Heart left ventricle (tissue), 16 donors: Measurements from ENCODE around the gene PIK3AP1. TPM values are rescaled to one million over a fixed set of nuclear protein-coding genes. Genes with fewer than 3 reads are reported as not detected.

ENCODE experiments used
- ATAC-seq, 4 donors: fragments of 200-7000 bp; cut with Tn5 transposase; one replicate each; pipeline ENCODE4 v1.9.1; 2020 to 2022; ENCODE audit warnings: moderate library complexity in 4 of 4, mild to moderate bottlenecking in 3 of 4, moderate number of reproducible peaks in 1 of 4
- DNase-seq, 5 donors: peaks; one replicate each; pipeline ENCODE4 v3.0.0-alpha.2; 2020
- H3K27ac ChIP-seq, 12 donors: fragments of 200-600 bp; sonication (generic) in 4 of 12; one replicate each; pipeline versions ENCODE4 v1.5.0 to v1.8.0; 2016 to 2022; ENCODE audit warnings: mild to moderate bottlenecking in 2 of 12
- H3K27me3 ChIP-seq, 9 donors: fragments of 200-600 bp; sonication (generic) in 2 of 9; one replicate each; pipeline versions ENCODE4 v1.5.1 to v1.8.0; 2016 to 2022; ENCODE audit warnings: mild to moderate bottlenecking in 3 of 9
- H3K36me3 ChIP-seq, 9 donors: fragments of 200-600 bp; sonication (generic) in 2 of 9; one replicate each; pipeline versions ENCODE4 v1.5.0 to v1.8.0; 2018 to 2022; ENCODE audit warnings: mild to moderate bottlenecking in 2 of 9
- H3K4me1 ChIP-seq, 12 donors: fragments of 200-600 bp; sonication (generic) in 4 of 12; one replicate each; pipeline versions ENCODE4 v1.5.0 to v1.8.0; 2016 to 2022; ENCODE audit warnings: mild to moderate bottlenecking in 3 of 12
- H3K4me3 ChIP-seq, 12 donors: fragments of 200-600 bp; sonication (generic) in 4 of 12; one replicate each; pipeline versions ENCODE4 v1.5.0 to v1.8.0; 2017 to 2022; ENCODE audit warnings: mild to moderate bottlenecking in 9 of 12, moderate library complexity in 4 of 12
- H3K9me3 ChIP-seq, 12 donors: fragments of 200-600 bp; sonication (generic) in 4 of 12; one replicate each; pipeline versions ENCODE4 v1.5.0 to v1.8.0; 2016 to 2022; ENCODE audit warnings: mild to moderate bottlenecking in 1 of 12
- CTCF ChIP-seq, 12 donors: fragments of 200-600 bp; sonication (generic) in 4 of 12; IDR thresholded peaks; one replicate each; pipeline versions ENCODE4 v1.5.0 to v1.8.0; 2018 to 2022; ENCODE audit warnings: antibody characterized with exemption in 12 of 12, mild to moderate bottlenecking in 5 of 12
- POLR2A ChIP-seq, 2 donors: fragments of 450-650 bp; IDR thresholded peaks; one replicate each; pipeline ENCODE4 v1.6.1; 2017; ENCODE audit warnings: antibody characterized with exemption in 2 of 2, mild to moderate bottlenecking in 2 of 2, moderate library complexity in 2 of 2
- WGBS, 4 donors: extraction: QIAGEN DNeasy Blood & Tissue Kit in 2 of 4; methylation state at CpG; one replicate each; pipeline versions ENCODE4 v1.1.5 to v1.1.7; 2013 to 2018; 5-methylcytosine and 5-hydroxymethylcytosine counted together
- intact Hi-C, 10 donors: fragments of 100-400 bp; cut with DNase I; formaldehyde crosslinking; loops; one replicate each; pipeline versions ENCODE4 v1.11.1 to v1.14.2; 2022
- polyA plus RNA-seq, 2 donors: library from polyadenylated mRNA; stranded (reverse); fragments of 200-250 nt; gene quantifications; one replicate each; pipeline ENCODE4 v1.2.3, GENCODE V29; 2013
- total RNA-seq, 9 donors: library from RNA; depleted of rRNA in 2 of 9; stranded (reverse); fragments of >200 nt in 2 of 9; fragmentation: NEBNext Ultra II Directional in 3 of 9; extraction: Animal tissue kit (Norgen Biotek cat#: 25700) in 3 of 9; gene quantifications; one replicate each; pipeline versions ENCODE4 v1.1.0 to v1.2.4, GENCODE V29; 2016 to 2023
- donor health status: ischemic (EF 13 %, LVEDD 7.1; RV severe dilation, severe dysfunction).
- donor health status: healthy with polysubstance abuse.
- donor health status: DM: no; HTN: yes; CAD: no.
- donor health status: DM: no; HTN: no; CAD: no.
- donor health status: ischemic (EF 25% LVEDD 6.9; RV normal size, moderate dysfunction).
- donor health status: ischemic (EF 25% LVEDD 5.7; RV mildly dilated, moderate dysfunction).
- donor health status: healthy.
- donor health status: DM: yes; HTN: yes; CAD: no.
- donor health status: ischemic (EF 35%, LVEDD 5.7; RV mildly dilated, moderate dysfunction).
- donor health status: nonischemic (EF 11% LVEDD 7.7; RV severe dilation, severe dysfunction).
- donor health status: DM: yes; HTN: yes; CAD: no.
- donor health status: PGD.
- donor health status: ischemic (EF 29% LVEDD 5.4; RV normal size, mild dysfunction).
- donor health status: nonischemic (EF 23%, LVEDD 6.1; RV moderate dilation, normal function).

Gene PIK3AP1
- total and polyA plus RNA-seq, 11 donors = 1.3 to 37.9 (median 4.4) TPM

DNA sequence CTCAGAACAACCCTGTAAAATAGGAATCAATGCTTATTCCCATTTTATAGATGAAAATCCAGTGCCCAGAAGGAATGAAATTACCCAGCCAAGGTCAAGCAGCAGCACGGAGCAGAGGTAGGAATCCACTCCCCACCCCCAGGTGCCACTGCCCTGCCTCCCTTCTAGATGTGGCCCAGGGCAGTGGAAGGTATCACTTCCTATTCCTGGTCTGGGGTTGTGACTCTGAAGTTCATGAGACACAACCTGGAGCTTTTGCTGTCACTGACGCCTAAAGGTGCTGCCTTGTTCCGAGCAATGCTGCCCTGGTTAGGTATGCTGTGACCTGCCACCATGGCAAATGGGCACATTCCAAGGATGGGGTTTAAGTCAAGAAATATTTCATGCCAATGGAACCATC is 53.6 kb downstream of the PIK3AP1 start:
- H3K36me3 ChIP-seq = no peaks in the 10 kb centered on the region

GRCh38 chr10:96665306-96665705 is 55.0 kb downstream of the PIK3AP1 start:
- no peak for ATAC-seq
- no peak for DNase-seq
- Histone ChIP-seq H3K9me3 (no peaks in the 10 kb centered on the region), H3K27ac (no peak overlapping the region), H3K4me1 (peaks cover 0 to 21% (median 0%) of the 10 kb centered on the region in 12 donors), H3K36me3 (no peaks in the 10 kb centered on the region), H3K27me3 (no peaks in the 10 kb centered on the region), H3K4me3 (no peak overlapping the region)
- TF ChIP-seq POLR2A (IDR thresholded peaks at IDR 0.05) (no peak), CTCF (IDR thresholded peaks at IDR 0.05) (no peak)
- intact Hi-C loops = no loop called here
- WGBS, 4 donors = 70 to 81% (median 72%) methylated on average over 6 of the region's 6 CpGs

More for the DNA sequence above, 53.6 kb downstream of the PIK3AP1 start:
- no peaks in the 10 kb centered on the region for H3K9me3 ChIP-seq
- H3K27me3 ChIP-seq = no peaks in the 10 kb centered on the region
- intact Hi-C loops = no loop called here
- no peak overlapping the region for H3K4me3 ChIP-seq
- peaks cover 0 to 29% (median 0%) of the 10 kb centered on the region in 12 donors for H3K4me1 ChIP-seq
- H3K27ac ChIP-seq = no peak overlapping the region
- 83 to 100% (median 92%) methylated on average over 1 to 3 of the region's 3 CpGs for WGBS, 4 donors
- DNase-seq (no peak), ATAC-seq (peak in 1 of 4 donors; percentile 15)
- TF ChIP-seq POLR2A (IDR thresholded peaks at IDR 0.05) (no peak), CTCF (IDR thresholded peaks at IDR 0.05) (no peak)

- ATAC-seq (peak in 3 of 4 donors; percentile 34 to 56 (median 39)), DNase-seq (no peak)
- H3K36me3 ChIP-seq = no peaks in the 10 kb centered on the region
- H3K27me3 ChIP-seq = no peaks in the 10 kb centered on the region
- H3K4me3 ChIP-seq = no peak overlapping the region
- no peak overlapping the region for H3K27ac ChIP-seq
- intact Hi-C loops = no loop called here
- WGBS, 4 donors = 29 to 48% (median 40%) methylated on average over 3 of the region's 3 CpGs
- H3K9me3 ChIP-seq = no peaks in the 10 kb centered on the region
- TF ChIP-seq CTCF (IDR thresholded peaks at IDR 0.05) = no peak
- no peak for TF ChIP-seq POLR2A (IDR thresholded peaks at IDR 0.05)
- peaks cover 0 to 23% (median 0%) of the 10 kb centered on the region in 12 donors for H3K4me1 ChIP-seq
These were observed 55.8 kb downstream of the PIK3AP1 start for GRCh38 chr10:96664563-96664962.

DNA sequence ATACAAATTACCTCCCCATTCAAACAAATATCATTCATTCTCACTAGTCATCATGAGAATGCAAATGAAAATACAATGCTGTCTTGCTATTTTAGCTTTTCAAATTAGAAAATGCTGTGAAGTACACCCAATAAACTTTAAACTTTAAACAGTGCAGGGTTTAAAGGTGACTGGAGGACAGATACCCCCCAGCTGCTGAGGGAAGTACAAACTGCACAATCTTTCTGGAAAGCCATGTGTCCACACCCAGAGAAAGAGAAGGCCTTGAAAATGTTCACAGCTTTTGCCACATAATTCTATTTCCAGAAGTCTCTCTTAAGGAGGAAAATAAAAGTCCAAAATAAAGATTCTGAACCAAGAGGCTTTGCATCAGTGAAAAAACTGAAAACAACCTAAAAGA is 56.5 kb downstream of the PIK3AP1 start:
- Histone ChIP-seq H3K27ac (no peak overlapping the region), H3K4me3 (no peak overlapping the region), H3K36me3 (no peaks in the 10 kb centered on the region), H3K27me3 (no peaks in the 10 kb centered on the region), H3K4me1 (peaks cover 0 to 29% (median 3%) of the 10 kb centered on the region in 12 donors), H3K9me3 (no peaks in the 10 kb centered on the region)
- ATAC-seq = no peak
- DNase-seq = no peak
- intact Hi-C loops = no loop called here
- no peak for TF ChIP-seq POLR2A (IDR thresholded peaks at IDR 0.05)
- no peak for TF ChIP-seq CTCF (IDR thresholded peaks at IDR 0.05)
